Hematopoietic multipotent progenitor cell treated with erythropoietin and hydrocortisone succinate and interleukin-3 and kit ligand, for 8 days (in vitro differentiated cells): ENCODE measurements around the gene NOP14.
"Not testable (repeated sequence)": the region's sequence is repeated elsewhere in the genome, so short reads cannot be mapped to it uniquely, and the experiment has no call there.

Experiments used
- DNase-seq: peaks from one replicate; pipeline ENCODE4 v3.0.0-alpha.2; 2015

NOP14 gene

GRCh38 chr4:2963175-2963965 lies at the start of gene NOP14, which contains the start of gene GRK4:
Gene NOP14 (minus strand): TSS chr4:2963406. CDS start chr4:2963319, 87 bp downstream.
Gene GRK4 (plus strand): TSS chr4:2963571. CDS start chr4:2964071, 500 bp downstream.
- peak; percentile 98 for DNase-seq

GRCh38 chr4:3011456-3012220 lies 48.4 kb upstream of the NOP14 start:
- no peak for DNase-seq

GRCh38 chr4:3010998-3011397 lies 47.8 kb upstream of the NOP14 start:
- DNase-seq = no peak

- DNase-seq = no peak
Measured at GRCh38 chr4:3010577-3010976, 47.4 kb upstream of the NOP14 start.

GRCh38 chr4:3009422-3009821 lies 46.2 kb upstream of the NOP14 start:
- DNase-seq = no peak

GRCh38 chr4:3007724-3008123 lies 44.5 kb upstream of the NOP14 start:
- DNase-seq = no peak

- DNase-seq = peak; percentile 8
Measured at GRCh38 chr4:2996415-2996814, 33.2 kb upstream of the NOP14 start.

GRCh38 chr4:2995546-2996265 lies 32.5 kb upstream of the NOP14 start:
- peak; percentile 54 for DNase-seq

GRCh38 chr4:2994917-2995316 lies 31.7 kb upstream of the NOP14 start:
- DNase-seq = no peak

GRCh38 chr4:2991243-2991642 lies 28.0 kb upstream of the NOP14 start:
- no peak for DNase-seq

GRCh38 chr4:2983715-2984114 lies 20.5 kb upstream of the NOP14 start:
- DNase-seq = not testable (repeated sequence)

- no peak for DNase-seq
Measured at GRCh38 chr4:2982012-2982411, 18.8 kb upstream of the NOP14 start.

GRCh38 chr4:2981256-2981819 lies 18.1 kb upstream of the NOP14 start:
- no peak for DNase-seq

GRCh38 chr4:2977211-2978088 lies 14.2 kb upstream of the NOP14 start:
- no peak for DNase-seq

- no peak for DNase-seq
Measured at GRCh38 chr4:2971275-2971674, 8.1 kb upstream of the NOP14 start.

- no peak for DNase-seq
Measured at GRCh38 chr4:2968381-2968780, 5.2 kb upstream of the NOP14 start.

- no peak for DNase-seq
Measured at GRCh38 chr4:2965262-2965661, 2.1 kb upstream of the NOP14 start.

GRCh38 chr4:2964706-2965258 lies 1.6 kb upstream of the NOP14 start:
- peak; percentile 53 for DNase-seq

GRCh38 chr4:2963966-2964471 lies 813 bp upstream of the NOP14 start:
- DNase-seq = no peak

- DNase-seq = peak; percentile 61
Measured at GRCh38 chr4:2962614-2963174, 512 bp downstream of the NOP14 start.

GRCh38 chr4:2961811-2962441 lies 1.3 kb downstream of the NOP14 start:
- peak; percentile 59 for DNase-seq
